ENCODE data around the gene LGR5.

Gene LGR5

GRCh38 chr12:71594214-71594948, 154.8 kb downstream of the LGR5 start:
- DNase-seq (ENCODE audit: low read depth): no peak

GRCh38 chr12:71599210-71599609, 159.6 kb downstream of the LGR5 start:
- no peak for DNase-seq (ENCODE audit: low read depth)

- DNase-seq (ENCODE audit: low read depth): no peak
Measured at GRCh38 chr12:71601546-71601945, 161.9 kb downstream of the LGR5 start.

GRCh38 chr12:71602761-71603577, 163.4 kb downstream of the LGR5 start:
- DNase-seq (ENCODE audit: low read depth): no peak

- DNase-seq (ENCODE audit: low read depth): no peak
Measured at GRCh38 chr12:71605039-71605438, 165.4 kb downstream of the LGR5 start.

GRCh38 chr12:71607494-71608330, 168.1 kb downstream of the LGR5 start:
- DNase-seq (ENCODE audit: low read depth): no peak

- no peak for DNase-seq (ENCODE audit: low read depth)
Measured at GRCh38 chr12:71610031-71610795, 170.6 kb downstream of the LGR5 start.

- no peak for DNase-seq (ENCODE audit: low read depth)
Measured at GRCh38 chr12:71621938-71622337, 182.3 kb downstream of the LGR5 start.

GRCh38 chr12:71625476-71625875, 185.9 kb downstream of the LGR5 start:
- no peak for DNase-seq (ENCODE audit: low read depth)

- DNase-seq (ENCODE audit: low read depth): no peak
Measured at GRCh38 chr12:71626098-71626497, 186.5 kb downstream of the LGR5 start.

GRCh38 chr12:71626768-71627167, 187.2 kb downstream of the LGR5 start:
- no peak for DNase-seq (ENCODE audit: low read depth)

GRCh38 chr12:71627438-71628002, 187.9 kb downstream of the LGR5 start:
- no peak for DNase-seq (ENCODE audit: low read depth)
